Neural progenitor cell (in vitro differentiated cells): Measurements from ENCODE around the gene HMCN1.

Experiments used
- CTCF ChIP-seq: fragments of 200-600 bp; sonication (generic); IDR thresholded peaks from 2 replicates; pipeline ENCODE4 v1.5.1; 2017; ENCODE audit warnings: antibody characterized with exemption, mild to moderate bottlenecking
- EZH2 ChIP-seq: fragments of 200-600 bp; sonication (generic); IDR thresholded peaks from 2 replicates; pipeline ENCODE4 v1.6.1; 2017; ENCODE audit warnings: antibody characterized with exemption, mild to moderate bottlenecking, moderate library complexity
- EZH2phosphoT487 ChIP-seq: fragments of 200-600 bp; sonication (generic); IDR thresholded peaks from 2 replicates; pipeline ENCODE4 v1.6.1; 2017; ENCODE audit warnings: antibody characterized with exemption

- TF ChIP-seq EZH2 (no peak), CTCF (no peak), EZH2phosphoT487 (no peak)
These were observed 146.1 kb downstream of the HMCN1 start for GRCh38 chr1:185880330-185880729.
